ENCODE data around the gene TRPV3. TPM values are rescaled to one million over a fixed set of nuclear protein-coding genes. Genes with fewer than 3 reads are reported as not detected.

TRPV3 gene
- total and polyA plus RNA-seq, 4 donors, result 0.04 to 0.38 (median 0.26) TPM

- Histone ChIP-seq H3K9ac (ENCODE audit: low read depth in 1 of 2, low read length in 2 of 2) (no peak overlapping the region), H3K9me3 (ENCODE audit: control insufficient read depth in 4 of 4, low read length in 3 of 4) (no peaks in the 10 kb centered on the region), H3K27ac (ENCODE audit: low read depth in 1 of 2, low read length in 2 of 2) (no peak overlapping the region), H3K36me3 (ENCODE audit: control insufficient read depth in 4 of 4, insufficient read depth in 3 of 4, low read depth in 1 of 4, low read length in 3 of 4) (no peaks in the 10 kb centered on the region), H3K4me1 (ENCODE audit: control insufficient read depth in 4 of 4, insufficient read depth in 4 of 4, low read length in 3 of 4) (peaks cover 0 to 5% (median 0%) of the 10 kb centered on the region in 4 donors), H3K27me3 (ENCODE audit: control insufficient read depth in 4 of 4, insufficient read depth in 4 of 4, low read length in 3 of 4) (no peaks in the 10 kb centered on the region), H3K4me3 (ENCODE audit: low read depth in 1 of 3, low read length in 3 of 3) (no peak overlapping the region)
- no peak for DNase-seq (ENCODE audit: low spot score)
- TF ChIP-seq GABPA (IDR thresholded peaks at IDR 0.05 in 1 of 2, conservative IDR thresholded peaks at IDR 0.05 in 1 of 2) (no peak), ZBTB33 (IDR thresholded peaks at IDR 0.05) (no peak), TAF1 (conservative IDR thresholded peaks at IDR 0.05) (no peak), FOXA2 (IDR thresholded peaks at IDR 0.05) (no peak), YY1 (IDR thresholded peaks at IDR 0.05) (no peak), HNF4A (conservative IDR thresholded peaks at IDR 0.05) (no peak), CTCF (IDR thresholded peaks at IDR 0.05; ENCODE audit: low read depth, low read length, missing input control) (no peak), EGR1 (IDR thresholded peaks at IDR 0.05; ENCODE audit: low read depth in 2 of 2) (no peak), RAD21 (IDR thresholded peaks at IDR 0.05) (no peak), FOXA1 (IDR thresholded peaks at IDR 0.05) (no peak), NR2F2 (IDR thresholded peaks at IDR 0.05) (no peak), HNF4G (IDR thresholded peaks at IDR 0.05) (no peak)
- TF ChIP-seq, protein P1, sequence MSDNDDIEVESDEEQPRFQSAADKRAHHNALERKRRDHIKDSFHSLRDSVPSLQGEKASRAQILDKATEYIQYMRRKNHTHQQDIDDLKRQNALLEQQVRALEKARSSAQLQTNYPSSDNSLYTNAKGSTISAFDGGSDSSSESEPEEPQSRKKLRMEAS (IDR thresholded peaks at IDR 0.05), result no peak
- TF ChIP-seq, protein P2, sequence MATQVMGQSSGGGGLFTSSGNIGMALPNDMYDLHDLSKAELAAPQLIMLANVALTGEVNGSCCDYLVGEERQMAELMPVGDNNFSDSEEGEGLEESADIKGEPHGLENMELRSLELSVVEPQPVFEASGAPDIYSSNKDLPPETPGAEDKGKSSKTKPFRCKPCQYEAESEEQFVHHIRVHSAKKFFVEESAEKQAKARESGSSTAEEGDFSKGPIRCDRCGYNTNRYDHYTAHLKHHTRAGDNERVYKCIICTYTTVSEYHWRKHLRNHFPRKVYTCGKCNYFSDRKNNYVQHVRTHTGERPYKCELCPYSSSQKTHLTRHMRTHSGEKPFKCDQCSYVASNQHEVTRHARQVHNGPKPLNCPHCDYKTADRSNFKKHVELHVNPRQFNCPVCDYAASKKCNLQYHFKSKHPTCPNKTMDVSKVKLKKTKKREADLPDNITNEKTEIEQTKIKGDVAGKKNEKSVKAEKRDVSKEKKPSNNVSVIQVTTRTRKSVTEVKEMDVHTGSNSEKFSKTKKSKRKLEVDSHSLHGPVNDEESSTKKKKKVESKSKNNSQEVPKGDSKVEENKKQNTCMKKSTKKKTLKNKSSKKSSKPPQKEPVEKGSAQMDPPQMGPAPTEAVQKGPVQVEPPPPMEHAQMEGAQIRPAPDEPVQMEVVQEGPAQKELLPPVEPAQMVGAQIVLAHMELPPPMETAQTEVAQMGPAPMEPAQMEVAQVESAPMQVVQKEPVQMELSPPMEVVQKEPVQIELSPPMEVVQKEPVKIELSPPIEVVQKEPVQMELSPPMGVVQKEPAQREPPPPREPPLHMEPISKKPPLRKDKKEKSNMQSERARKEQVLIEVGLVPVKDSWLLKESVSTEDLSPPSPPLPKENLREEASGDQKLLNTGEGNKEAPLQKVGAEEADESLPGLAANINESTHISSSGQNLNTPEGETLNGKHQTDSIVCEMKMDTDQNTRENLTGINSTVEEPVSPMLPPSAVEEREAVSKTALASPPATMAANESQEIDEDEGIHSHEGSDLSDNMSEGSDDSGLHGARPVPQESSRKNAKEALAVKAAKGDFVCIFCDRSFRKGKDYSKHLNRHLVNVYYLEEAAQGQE (IDR thresholded peaks at IDR 0.05), result no peak
- TF ChIP-seq, protein P3, sequence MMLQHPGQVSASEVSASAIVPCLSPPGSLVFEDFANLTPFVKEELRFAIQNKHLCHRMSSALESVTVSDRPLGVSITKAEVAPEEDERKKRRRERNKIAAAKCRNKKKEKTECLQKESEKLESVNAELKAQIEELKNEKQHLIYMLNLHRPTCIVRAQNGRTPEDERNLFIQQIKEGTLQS (IDR thresholded peaks at IDR 0.05), result no peak
- 75% methylated on average over 5 of the region's 5 CpGs for WGBS
These were observed 55.1 kb downstream of the TRPV3 start for GRCh38 chr17:3502466-3502865.

DNA sequence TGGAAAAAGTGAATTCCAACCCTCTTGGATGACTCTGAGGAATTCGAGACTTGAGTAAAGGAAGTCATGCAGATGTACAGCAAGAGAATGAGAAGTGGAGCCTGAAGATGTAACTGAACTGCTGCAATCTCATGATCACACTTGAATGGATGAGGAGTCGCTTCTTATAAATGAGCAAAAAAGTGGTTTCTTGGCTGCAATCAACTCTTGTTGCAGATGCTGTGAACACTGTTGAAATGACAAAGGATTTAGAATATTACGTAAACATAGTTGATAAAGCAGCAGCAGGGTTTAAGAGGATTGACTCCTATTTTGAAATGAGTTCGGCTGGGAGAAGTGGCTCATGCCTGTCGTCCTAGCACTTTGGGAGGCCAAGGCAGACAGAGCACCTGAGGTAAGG lies 56.3 kb downstream of the TRPV3 start:
- Histone ChIP-seq H3K36me3 (ENCODE audit: control insufficient read depth in 4 of 4, insufficient read depth in 3 of 4, low read depth in 1 of 4, low read length in 3 of 4) (no peaks in the 10 kb centered on the region), H3K4me3 (ENCODE audit: low read depth in 1 of 3, low read length in 3 of 3) (no peak overlapping the region), H3K9ac (ENCODE audit: low read depth in 1 of 2, low read length in 2 of 2) (no peak overlapping the region), H3K27ac (ENCODE audit: low read depth in 1 of 2, low read length in 2 of 2) (no peak overlapping the region), H3K4me1 (ENCODE audit: control insufficient read depth in 4 of 4, insufficient read depth in 4 of 4, low read length in 3 of 4) (peaks cover 0 to 4% (median 0%) of the 10 kb centered on the region in 4 donors), H3K9me3 (ENCODE audit: control insufficient read depth in 4 of 4, low read length in 3 of 4) (no peaks in the 10 kb centered on the region), H3K27me3 (ENCODE audit: control insufficient read depth in 4 of 4, insufficient read depth in 4 of 4, low read length in 3 of 4) (no peaks in the 10 kb centered on the region)
- no peak for DNase-seq (ENCODE audit: low spot score)
- 83% methylated on average over 5 of the region's 5 CpGs for WGBS
- no peak for TF ChIP-seq RAD21 (IDR thresholded peaks at IDR 0.05)
- no peak for TF ChIP-seq NR2F2 (IDR thresholded peaks at IDR 0.05)
- no peak for TF ChIP-seq HNF4G (IDR thresholded peaks at IDR 0.05)
- no peak for TF ChIP-seq SP1 (IDR thresholded peaks at IDR 0.05)
- TF ChIP-seq CTCF (IDR thresholded peaks at IDR 0.05; ENCODE audit: low read depth, low read length, missing input control), result no peak
- TF ChIP-seq, protein P3 (IDR thresholded peaks at IDR 0.05), result no peak
- TF ChIP-seq, protein P1 (IDR thresholded peaks at IDR 0.05), result no peak
- no peak for TF ChIP-seq EGR1 (IDR thresholded peaks at IDR 0.05; ENCODE audit: low read depth in 2 of 2)
- no peak for TF ChIP-seq ZBTB33 (IDR thresholded peaks at IDR 0.05)
- no peak for TF ChIP-seq GABPA (IDR thresholded peaks at IDR 0.05 in 1 of 2, conservative IDR thresholded peaks at IDR 0.05 in 1 of 2)
- no peak for TF ChIP-seq JUND (IDR thresholded peaks at IDR 0.05)
- TF ChIP-seq FOXA2 (IDR thresholded peaks at IDR 0.05), result no peak
- TF ChIP-seq RXRA (IDR thresholded peaks at IDR 0.05), result no peak
